GM19238 (cell line): ENCODE measurements around the gene DCHS2.

Experiments used
- DNase-seq: peaks from one replicate; pipeline ENCODE4 v3.0.0; 2011; ENCODE audit warnings: low spot score; ENCODE audit not compliant: insufficient read length

The DCHS2 gene

DNA sequence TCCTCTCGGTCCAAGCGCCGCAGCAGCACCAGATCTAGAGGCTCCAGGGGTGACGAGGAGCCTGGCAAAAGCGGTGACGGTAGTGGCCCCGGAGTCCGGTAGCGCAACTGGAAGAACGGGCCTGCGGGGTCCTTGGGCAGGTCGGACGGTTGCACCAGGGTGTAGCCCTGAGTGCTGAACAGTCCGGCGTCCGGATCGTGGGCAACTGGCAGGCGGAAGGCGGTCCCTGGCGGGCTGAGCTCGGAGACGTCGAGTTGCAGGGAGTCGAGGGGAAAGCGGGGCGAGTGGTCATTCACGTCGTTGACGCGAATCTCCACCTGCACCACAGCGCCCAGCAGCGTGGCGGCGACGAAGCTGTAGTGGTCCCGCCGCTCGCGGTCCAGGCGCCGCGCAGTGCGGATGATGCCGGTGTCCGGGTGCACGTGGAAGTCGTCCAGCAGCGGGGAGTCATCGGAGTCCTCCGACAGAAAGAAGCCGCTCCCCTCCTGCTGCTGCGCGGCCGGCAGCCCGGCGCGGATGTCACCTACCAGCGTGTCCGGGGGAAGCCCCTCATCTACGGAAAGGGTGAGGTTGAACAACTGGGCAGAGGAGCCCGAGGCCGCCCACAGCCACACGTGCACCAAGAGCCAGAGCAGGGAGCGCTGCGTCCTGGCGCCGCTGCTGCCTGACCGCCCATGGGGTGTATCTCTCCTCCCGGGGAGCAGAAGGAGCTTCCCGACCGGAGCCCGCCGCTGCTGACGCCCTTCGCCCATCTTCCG lies 837 bp downstream of the DCHS2 start:
- peak; percentile 47 for DNase-seq

DNA sequence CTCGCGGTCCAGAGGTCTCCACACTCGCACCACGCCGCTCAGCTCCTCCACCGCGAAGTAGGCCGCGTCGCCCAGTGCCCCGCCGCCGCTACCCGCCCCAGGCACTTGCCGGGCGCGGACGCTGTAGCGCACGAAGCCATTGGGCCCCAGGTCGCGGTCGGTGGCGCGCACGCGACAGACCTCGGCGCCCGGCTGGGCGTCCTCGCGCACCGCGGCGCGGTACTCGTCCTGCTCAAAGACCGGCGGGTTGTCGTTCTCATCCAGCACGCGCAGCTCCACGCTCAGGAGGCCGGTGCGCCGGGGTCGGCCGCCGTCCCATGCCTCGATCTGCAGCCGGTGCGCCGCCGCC lies 1.4 kb downstream of the DCHS2 start:
- no peak for DNase-seq

- DNase-seq: no peak
Measured at GRCh38 chr4:154489558-154490233, 1.9 kb downstream of the DCHS2 start.

DNA sequence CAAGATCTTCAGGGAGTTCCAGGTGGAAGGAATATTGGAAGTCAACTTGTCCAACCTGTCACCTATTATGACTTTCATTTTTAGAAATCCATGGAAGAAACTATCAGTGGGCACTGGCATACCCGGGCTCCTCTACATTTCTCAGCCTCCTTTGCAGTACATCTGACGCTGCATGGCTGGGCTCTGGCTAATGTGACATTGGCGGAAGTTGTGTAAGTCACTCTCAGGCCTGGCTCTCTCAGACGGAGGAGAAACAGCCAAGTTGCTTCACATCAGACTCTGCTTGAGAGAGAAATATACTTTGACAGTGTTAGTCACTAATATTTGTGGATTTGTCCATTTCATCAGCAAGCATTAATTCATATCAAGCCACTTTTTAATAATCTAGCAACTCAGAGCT lies 4.5 kb downstream of the DCHS2 start:
- DNase-seq: no peak

DNA sequence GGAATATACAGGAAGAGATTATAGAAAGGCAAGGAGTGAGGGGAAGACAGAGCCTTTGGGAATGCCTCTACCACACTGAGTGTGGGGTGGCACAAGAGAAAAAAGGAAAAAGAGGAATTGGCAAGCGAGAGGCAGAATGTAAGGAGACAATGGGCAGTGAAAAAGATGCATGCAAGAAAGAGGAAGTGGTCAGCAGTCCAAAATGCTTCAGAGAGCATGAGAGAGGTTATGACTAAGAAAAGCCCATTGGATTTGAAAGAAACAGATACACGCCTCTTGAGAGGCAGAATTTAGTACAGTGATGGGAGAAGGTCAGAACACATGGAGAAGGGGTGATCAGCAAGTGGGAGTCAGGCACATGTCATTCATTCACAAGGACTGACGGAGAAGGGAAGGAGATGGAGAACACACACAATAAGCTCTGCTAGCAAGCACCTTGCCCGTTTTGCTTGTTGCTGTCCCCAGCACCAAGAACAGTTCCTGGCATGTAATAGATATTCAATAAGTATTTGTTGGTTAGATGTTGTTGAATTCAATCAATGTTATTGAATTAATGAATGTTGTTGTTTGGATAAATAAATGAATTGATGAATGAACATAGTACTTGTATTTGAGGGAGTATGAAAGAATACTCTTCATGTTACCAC lies 6.3 kb downstream of the DCHS2 start:
- DNase-seq: no peak

DNA sequence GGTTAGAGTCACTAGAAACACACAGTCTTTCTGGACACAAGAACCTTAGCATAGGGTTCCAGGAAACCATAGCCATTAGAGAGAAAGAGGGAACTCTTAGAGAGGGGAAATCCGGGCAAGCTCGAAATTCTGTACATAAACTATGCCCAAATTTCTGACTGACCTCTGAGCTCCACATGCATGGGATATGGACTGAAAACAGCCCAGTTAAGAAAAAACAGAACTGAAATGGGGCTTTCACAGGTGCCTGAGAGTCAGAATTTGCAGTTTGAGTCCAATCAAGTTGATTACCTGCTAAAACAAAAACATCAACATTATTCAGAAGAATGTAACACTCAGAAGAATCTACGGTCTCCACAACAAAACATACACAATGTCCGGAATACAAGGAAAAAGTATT lies 13.1 kb downstream of the DCHS2 start:
- no peak for DNase-seq

GRCh38 chr4:154478128-154478527 lies 13.5 kb downstream of the DCHS2 start:
- DNase-seq: no peak

GRCh38 chr4:154476232-154476631 lies 15.4 kb downstream of the DCHS2 start:
- DNase-seq: no peak

GRCh38 chr4:154475820-154476219 lies 15.8 kb downstream of the DCHS2 start:
- no peak for DNase-seq

- DNase-seq: no peak
Measured at GRCh38 chr4:154473497-154473896, 18.1 kb downstream of the DCHS2 start.

- DNase-seq: no peak
Measured at GRCh38 chr4:154472858-154473257, 18.7 kb downstream of the DCHS2 start.

- DNase-seq: no peak
Measured at GRCh38 chr4:154471526-154472331, 19.9 kb downstream of the DCHS2 start.

DNA sequence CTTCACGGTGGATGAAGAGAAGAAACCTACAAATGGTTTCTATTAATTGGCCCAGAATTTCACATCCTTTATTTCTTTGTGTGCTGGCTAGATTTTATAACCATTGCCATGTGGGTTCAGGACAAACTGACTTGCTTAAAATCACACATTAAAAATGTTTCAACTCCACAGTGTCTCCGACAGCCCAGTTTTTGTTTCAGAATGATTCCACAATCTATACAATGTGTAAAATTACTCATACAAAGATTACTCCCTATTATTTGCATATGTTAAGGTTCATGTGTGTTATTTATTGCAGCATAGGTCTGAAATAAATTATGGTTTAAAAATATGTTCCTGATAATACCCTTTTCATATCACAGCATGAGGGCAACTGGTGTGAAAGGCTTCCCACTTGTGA lies 20.6 kb downstream of the DCHS2 start:
- DNase-seq: no peak

DNA sequence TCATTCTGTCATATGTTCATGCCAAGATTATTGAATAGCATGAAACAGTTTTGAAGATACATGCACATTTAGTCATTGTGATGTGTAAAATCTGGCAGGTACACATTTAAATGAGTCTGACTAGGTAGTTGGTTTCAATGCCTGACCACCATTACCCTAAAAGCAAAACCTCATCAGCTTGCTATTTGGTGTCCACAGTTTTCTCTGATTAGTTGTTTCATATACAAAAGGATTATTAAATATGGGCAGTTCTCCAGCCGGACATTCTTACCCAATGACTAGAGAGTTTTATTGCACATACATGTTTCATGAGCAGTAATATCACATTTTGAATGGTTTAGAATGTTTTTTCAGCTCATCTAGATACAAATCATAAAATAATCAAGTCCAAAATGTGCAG lies 23.7 kb downstream of the DCHS2 start:
- DNase-seq: no peak

DNA sequence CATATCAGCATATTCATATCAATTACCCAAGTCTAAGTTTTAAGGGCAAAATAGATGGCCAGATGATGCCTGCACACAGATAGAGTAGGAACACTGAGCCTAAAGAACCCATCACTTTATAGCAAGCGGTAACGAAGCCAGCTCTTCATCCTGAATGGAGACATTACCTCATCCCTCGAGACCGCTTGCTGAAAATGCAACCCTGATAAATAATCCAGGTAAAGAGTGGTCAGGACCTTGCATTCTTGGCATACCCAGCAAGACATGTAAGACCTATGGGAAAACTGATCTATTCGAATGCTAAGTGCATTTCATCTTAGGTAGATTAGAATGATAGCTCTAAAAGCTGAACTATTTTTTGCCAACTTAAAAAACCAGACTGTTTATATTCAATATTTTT lies 25.3 kb downstream of the DCHS2 start:
- no peak for DNase-seq

DNA sequence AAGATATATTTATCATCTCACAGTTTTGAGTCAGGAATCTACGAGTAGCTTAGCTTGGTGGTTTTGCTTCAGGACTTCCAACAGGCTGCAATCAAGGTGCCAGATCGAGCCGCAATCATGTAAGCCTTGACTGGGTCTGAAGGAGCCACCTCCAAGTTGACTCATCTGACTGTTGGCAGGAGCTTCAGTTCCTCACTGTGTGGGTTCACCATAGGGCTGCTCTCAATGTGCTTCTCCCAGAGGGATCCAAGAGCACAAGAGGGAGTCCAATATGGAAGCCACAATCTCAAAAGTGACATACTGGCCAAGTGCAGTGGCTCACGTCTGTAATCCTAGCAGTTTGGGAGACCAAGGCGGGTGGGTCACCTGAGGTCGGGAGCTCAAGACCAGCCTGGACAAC lies 26.5 kb downstream of the DCHS2 start:
- DNase-seq: no peak

DNA sequence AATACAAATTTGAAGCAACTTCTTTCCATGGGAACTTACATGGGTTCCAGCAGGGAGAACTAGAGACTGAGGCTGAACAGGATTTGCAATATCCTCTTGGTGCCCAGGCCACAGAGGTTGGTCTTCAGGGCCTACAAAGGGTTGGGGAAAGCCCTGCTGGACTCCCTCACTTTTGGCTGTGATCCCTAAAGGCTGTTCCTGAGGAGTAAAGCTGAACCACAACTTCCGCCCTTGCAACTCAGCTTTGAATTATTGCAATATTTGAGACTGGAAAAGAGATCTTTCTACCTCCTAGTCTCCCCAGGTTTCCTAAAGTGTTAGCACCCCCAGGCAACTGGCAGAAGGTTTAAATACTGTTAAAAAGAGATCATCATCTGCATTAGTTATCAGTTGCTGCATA lies 26.9 kb downstream of the DCHS2 start:
- no peak for DNase-seq

DNA sequence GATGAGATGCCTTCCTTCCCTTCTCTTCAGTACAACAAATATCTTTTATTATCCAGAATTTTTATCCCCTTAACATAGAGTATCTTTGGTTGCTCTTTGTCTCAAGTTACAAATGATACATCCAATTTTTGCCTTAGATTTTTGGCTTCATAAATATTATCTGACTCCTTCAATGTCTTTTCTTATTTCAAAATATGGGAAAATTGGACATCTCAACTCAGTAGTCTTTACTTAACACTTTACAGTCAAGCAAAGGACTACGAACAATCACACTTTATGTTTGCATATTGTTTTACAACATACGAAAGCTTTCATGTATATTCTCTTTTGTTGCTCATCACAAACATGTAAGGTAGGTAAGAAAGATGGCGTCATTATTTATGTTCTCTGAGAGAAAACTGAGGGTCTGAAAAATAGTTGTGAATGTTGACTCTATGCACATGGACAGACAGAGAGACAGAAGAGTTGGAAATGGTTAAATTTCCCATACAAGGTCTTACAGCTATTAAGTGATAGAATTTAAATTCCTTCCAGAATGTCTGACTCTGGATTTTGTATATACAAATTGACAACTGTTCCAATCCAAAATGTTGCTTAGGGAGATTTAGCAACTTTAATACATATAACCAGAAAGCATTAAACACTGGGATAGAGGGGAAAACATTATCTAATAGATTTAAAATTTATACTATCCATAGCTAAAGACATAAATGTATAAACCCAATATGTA lies 29.4 kb downstream of the DCHS2 start:
- DNase-seq: no peak

DNA sequence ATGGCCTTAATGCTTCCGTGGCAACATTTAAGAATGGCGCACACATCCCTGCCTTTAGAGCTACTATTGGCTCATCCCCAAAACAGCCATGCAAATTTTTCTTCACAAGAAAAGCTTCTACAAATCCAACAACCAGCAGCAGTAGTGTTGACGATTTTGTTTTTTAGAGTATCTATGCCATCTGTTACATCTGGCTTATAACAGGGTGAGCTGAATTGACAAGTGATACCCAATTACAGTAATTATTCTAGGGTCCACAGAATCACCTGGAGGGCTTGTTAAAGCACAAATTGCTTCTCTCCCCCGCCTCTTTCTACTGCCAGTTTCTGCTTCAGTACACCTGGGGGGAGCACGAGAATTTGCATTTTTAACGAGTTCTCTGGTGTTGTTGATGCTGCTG lies 34.1 kb downstream of the DCHS2 start:
- DNase-seq: no peak

GRCh38 chr4:154456889-154457288 lies 34.7 kb downstream of the DCHS2 start:
- DNase-seq: no peak

GRCh38 chr4:154456240-154456639 lies 35.4 kb downstream of the DCHS2 start:
- no peak for DNase-seq
